ENCODE data around the gene TTLL11. TPM values are rescaled to one million over a fixed set of nuclear protein-coding genes. Genes with fewer than 3 reads are reported as not detected.

TTLL11 gene
- total and polyA plus RNA-seq, 2 experiments from 2014 or later, result 4.7 to 6.7 TPM

- H3K27me3 ChIP-seq, result no peaks in the 10 kb centered on the region
- no peak overlapping the region for H3K27ac ChIP-seq
- H3K36me3 ChIP-seq, result no peaks in the 10 kb centered on the region
- TF ChIP-seq CTCF (IDR thresholded peaks at IDR 0.05; ENCODE audit: low read depth, low read length), result no peak
- H3K9me3 ChIP-seq (ENCODE audit: low read depth), result no peaks in the 10 kb centered on the region
- DNase-seq (ENCODE audit: low read depth in 1 of 2, low spot score in 1 of 2), result no peak
- peaks cover 4% of the 10 kb centered on the region for H3K4me1 ChIP-seq (ENCODE audit: low read depth)
- H3K4me3 ChIP-seq, result no peak overlapping the region
These were observed 17.2 kb upstream of the TTLL11 start for GRCh38 chr9:122110100-122110833.

- Histone ChIP-seq H3K27ac (no peak overlapping the region), H3K27me3 (no peaks in the 10 kb centered on the region), H3K4me3 (no peak overlapping the region), H3K4me1 (ENCODE audit: low read depth) (peaks cover 4% of the 10 kb centered on the region), H3K9me3 (ENCODE audit: low read depth) (no peaks in the 10 kb centered on the region), H3K36me3 (no peaks in the 10 kb centered on the region)
- no peak for DNase-seq (ENCODE audit: low read depth in 1 of 2, low spot score in 1 of 2)
- no peak for TF ChIP-seq CTCF (IDR thresholded peaks at IDR 0.05; ENCODE audit: low read depth, low read length)
These were observed 16.1 kb upstream of the TTLL11 start for GRCh38 chr9:122109035-122109813.

GRCh38 chr9:122107291-122107805 lies 14.2 kb upstream of the TTLL11 start:
- H3K36me3 ChIP-seq, result no peaks in the 10 kb centered on the region
- H3K27me3 ChIP-seq, result no peaks in the 10 kb centered on the region
- H3K4me1 ChIP-seq (ENCODE audit: low read depth), result peaks cover 4% of the 10 kb centered on the region
- DNase-seq (ENCODE audit: low read depth in 1 of 2, low spot score in 1 of 2), result no peak
- no peak overlapping the region for H3K27ac ChIP-seq
- H3K9me3 ChIP-seq (ENCODE audit: low read depth), result no peaks in the 10 kb centered on the region
- H3K4me3 ChIP-seq, result no peak overlapping the region
- TF ChIP-seq CTCF (IDR thresholded peaks at IDR 0.05; ENCODE audit: low read depth, low read length), result no peak

GRCh38 chr9:122106576-122106975 lies 13.5 kb upstream of the TTLL11 start:
- no peaks in the 10 kb centered on the region for H3K36me3 ChIP-seq
- H3K4me3 ChIP-seq, result no peak overlapping the region
- no peaks in the 10 kb centered on the region for H3K27me3 ChIP-seq
- no peak for TF ChIP-seq CTCF (IDR thresholded peaks at IDR 0.05; ENCODE audit: low read depth, low read length)
- no peak for DNase-seq (ENCODE audit: low read depth in 1 of 2, low spot score in 1 of 2)
- H3K9me3 ChIP-seq (ENCODE audit: low read depth), result no peaks in the 10 kb centered on the region
- H3K4me1 ChIP-seq (ENCODE audit: low read depth), result peaks cover 4% of the 10 kb centered on the region
- no peak overlapping the region for H3K27ac ChIP-seq

GRCh38 chr9:122103985-122104384 lies 10.9 kb upstream of the TTLL11 start:
- Histone ChIP-seq H3K4me1 (ENCODE audit: low read depth) (peaks cover 4% of the 10 kb centered on the region), H3K27ac (no peak overlapping the region), H3K36me3 (no peaks in the 10 kb centered on the region), H3K4me3 (no peak overlapping the region), H3K27me3 (no peaks in the 10 kb centered on the region), H3K9me3 (ENCODE audit: low read depth) (no peaks in the 10 kb centered on the region)
- TF ChIP-seq CTCF (IDR thresholded peaks at IDR 0.05; ENCODE audit: low read depth, low read length), result no peak
- DNase-seq (ENCODE audit: low read depth in 1 of 2, low spot score in 1 of 2), result no peak

Data from cardiac muscle cell (in vitro differentiated cells and primary cell).